ENCODE data around the gene FOXJ3.
"Not testable (repeated sequence)": the region's sequence is repeated elsewhere in the genome, so short reads cannot be mapped to it uniquely, and the experiment has no call there.

FOXJ3 gene

GRCh38 chr1:42209526-42210251, 125.3 kb downstream of the FOXJ3 start:
- CTCF ChIA-PET: no interaction called here

GRCh38 chr1:42206930-42207329, 128.1 kb downstream of the FOXJ3 start:
- POLR2A ChIA-PET; DNase-seq (ENCODE audit: extremely low spot score); CTCF ChIA-PET: not testable (repeated sequence)

More at GRCh38 chr1:42209526-42210251, 125.3 kb downstream of the FOXJ3 start:
- TF ChIP-seq HDGF (IDR thresholded peaks at IDR 0.05; ENCODE audit: borderline replicate concordance): no peak
- no peak for TF ChIP-seq FOXA1 (IDR thresholded peaks at IDR 0.05)
- no peak for TF ChIP-seq ELF4 (IDR thresholded peaks at IDR 0.05)
- TF ChIP-seq PKNOX1 (IDR thresholded peaks at IDR 0.05): no peak
- TF ChIP-seq ARNT (IDR thresholded peaks at IDR 0.05): no peak
- no peak for DNase-seq (ENCODE audit: extremely low spot score)
- POLR2A ChIA-PET: no interaction called here

GRCh38 chr1:42206164-42206563, 128.9 kb downstream of the FOXJ3 start:
- ChIA-PET POLR2A (no interaction called here), CTCF (interaction anchor here (0.9 kb wide), 1 partner anchor 59 kb away, joined by 3 read pairs; no protein-coding TSS in a partner anchor)
- no peak for TF ChIP-seq ARNT (IDR thresholded peaks at IDR 0.05)
- TF ChIP-seq ELF4 (IDR thresholded peaks at IDR 0.05): no peak
- no peak for TF ChIP-seq TARDBP (IDR thresholded peaks at IDR 0.05)
- TF ChIP-seq FOXM1 (IDR thresholded peaks at IDR 0.05; ENCODE audit: borderline replicate concordance): no peak
- TF ChIP-seq ZNF384 (IDR thresholded peaks at IDR 0.05): no peak
- TF ChIP-seq PKNOX1 (IDR thresholded peaks at IDR 0.05): no peak
- no peak for DNase-seq (ENCODE audit: extremely low spot score)

GRCh38 chr1:42201986-42202385, 133.0 kb downstream of the FOXJ3 start:
- TF ChIP-seq BHLHE40 (IDR thresholded peaks at IDR 0.05; ENCODE audit: borderline replicate concordance) (no peak), FOXM1 (IDR thresholded peaks at IDR 0.05; ENCODE audit: borderline replicate concordance) (no peak), LEF1 (IDR thresholded peaks at IDR 0.05; ENCODE audit: borderline replicate concordance) (no peak), NFRKB (IDR thresholded peaks at IDR 0.05) (no peak), ELF4 (IDR thresholded peaks at IDR 0.05) (no peak), HDGF (IDR thresholded peaks at IDR 0.05; ENCODE audit: borderline replicate concordance) (no peak), L3MBTL2 (conservative IDR thresholded peaks at IDR 0.05) (no peak), TARDBP (IDR thresholded peaks at IDR 0.05) (no peak)
- CTCF ChIA-PET: no interaction called here
- POLR2A ChIA-PET: no interaction called here
- DNase-seq (ENCODE audit: extremely low spot score): no peak

- ChIA-PET CTCF (no interaction called here), POLR2A (no interaction called here)
- no peak for TF ChIP-seq LEF1 (IDR thresholded peaks at IDR 0.05; ENCODE audit: borderline replicate concordance)
- no peak for TF ChIP-seq SP1 (IDR thresholded peaks at IDR 0.05)
- no peak for TF ChIP-seq L3MBTL2 (conservative IDR thresholded peaks at IDR 0.05)
- no peak for TF ChIP-seq BHLHE40 (IDR thresholded peaks at IDR 0.05; ENCODE audit: borderline replicate concordance)
- TF ChIP-seq PKNOX1 (IDR thresholded peaks at IDR 0.05): no peak
- TF ChIP-seq FOXK2 (IDR thresholded peaks at IDR 0.05): no peak
- no peak for TF ChIP-seq HDGF (IDR thresholded peaks at IDR 0.05; ENCODE audit: borderline replicate concordance)
- no peak for TF ChIP-seq FOXM1 (IDR thresholded peaks at IDR 0.05; ENCODE audit: borderline replicate concordance)
- no peak for TF ChIP-seq ARNT (IDR thresholded peaks at IDR 0.05)
- TF ChIP-seq NFRKB (IDR thresholded peaks at IDR 0.05): no peak
- DNase-seq (ENCODE audit: extremely low spot score): no peak
Observed at GRCh38 chr1:42198251-42198650, 136.8 kb downstream of the FOXJ3 start.

- ChIA-PET CTCF (no interaction called here), POLR2A (no interaction called here)
- TF ChIP-seq SUZ12 (IDR thresholded peaks at IDR 0.05) (no peak), CTBP1 (IDR thresholded peaks at IDR 0.05; ENCODE audit: borderline replicate concordance) (no peak), SP1 (IDR thresholded peaks at IDR 0.05) (no peak), LEF1 (IDR thresholded peaks at IDR 0.05; ENCODE audit: borderline replicate concordance) (no peak), PKNOX1 (IDR thresholded peaks at IDR 0.05) (no peak), TARDBP (IDR thresholded peaks at IDR 0.05) (no peak), ELF4 (IDR thresholded peaks at IDR 0.05) (no peak), FOXA1 (IDR thresholded peaks at IDR 0.05) (no peak), FOXK2 (IDR thresholded peaks at IDR 0.05) (no peak)
- DNase-seq (ENCODE audit: extremely low spot score): no peak
Observed at GRCh38 chr1:42195841-42196240, 139.2 kb downstream of the FOXJ3 start.

- DNase-seq (ENCODE audit: extremely low spot score): no peak
- CTCF ChIA-PET: interaction anchor here (1.2 kb wide), 1 partner anchor 18 kb away, joined by 6 read pairs; no protein-coding TSS in a partner anchor
- POLR2A ChIA-PET: no interaction called here
- TF ChIP-seq ARNT (IDR thresholded peaks at IDR 0.05): no peak
- TF ChIP-seq FOXK2 (IDR thresholded peaks at IDR 0.05): no peak
- no peak for TF ChIP-seq LEF1 (IDR thresholded peaks at IDR 0.05; ENCODE audit: borderline replicate concordance)
- no peak for TF ChIP-seq TARDBP (IDR thresholded peaks at IDR 0.05)
- TF ChIP-seq CTBP1 (IDR thresholded peaks at IDR 0.05; ENCODE audit: borderline replicate concordance): no peak
- TF ChIP-seq L3MBTL2 (conservative IDR thresholded peaks at IDR 0.05): no peak
Observed at GRCh38 chr1:42192106-42192505, 142.9 kb downstream of the FOXJ3 start.
